HG03575 (cell line): Measurements from ENCODE around the gene CCNT2.

Source experiments
- ATAC-seq: cut with Tn5 transposase; IDR thresholded peaks from one replicate; pipeline ENCODE4 v1.9.1; 2021; ENCODE audit not compliant: unreplicated experiment, insufficient number of reproducible peaks, low FRiP score; ENCODE audit errors: extremely low read depth

The CCNT2 gene

DNA sequence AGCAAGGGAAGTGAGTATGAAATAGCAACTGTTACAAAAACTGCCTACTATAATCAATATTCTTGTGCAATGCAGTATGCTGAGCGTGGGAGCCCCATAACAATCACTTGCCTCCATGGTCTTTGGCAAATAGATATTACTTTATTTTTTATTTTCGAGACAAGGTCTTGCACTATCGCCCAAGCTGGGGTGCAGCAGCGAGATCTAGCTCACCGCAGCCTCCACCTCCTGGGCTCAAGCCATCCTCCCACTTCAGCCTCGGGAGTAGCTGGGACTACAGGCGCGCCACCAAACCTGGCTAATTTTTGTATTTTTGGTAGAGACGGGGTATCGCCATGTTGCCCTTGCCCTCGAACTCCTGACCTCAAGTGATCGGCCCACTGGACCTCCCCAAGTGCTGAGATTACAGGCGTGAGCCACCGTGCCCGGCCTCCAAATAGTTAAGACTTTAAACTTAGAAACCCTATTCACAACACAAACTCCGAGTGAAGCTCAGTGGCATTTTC is 1.2 kb upstream of the CCNT2 start:
- no peak for ATAC-seq

- ATAC-seq = peak; percentile 48
Observed at GRCh38 chr2:134917888-134918525, 615 bp upstream of the CCNT2 start.

DNA sequence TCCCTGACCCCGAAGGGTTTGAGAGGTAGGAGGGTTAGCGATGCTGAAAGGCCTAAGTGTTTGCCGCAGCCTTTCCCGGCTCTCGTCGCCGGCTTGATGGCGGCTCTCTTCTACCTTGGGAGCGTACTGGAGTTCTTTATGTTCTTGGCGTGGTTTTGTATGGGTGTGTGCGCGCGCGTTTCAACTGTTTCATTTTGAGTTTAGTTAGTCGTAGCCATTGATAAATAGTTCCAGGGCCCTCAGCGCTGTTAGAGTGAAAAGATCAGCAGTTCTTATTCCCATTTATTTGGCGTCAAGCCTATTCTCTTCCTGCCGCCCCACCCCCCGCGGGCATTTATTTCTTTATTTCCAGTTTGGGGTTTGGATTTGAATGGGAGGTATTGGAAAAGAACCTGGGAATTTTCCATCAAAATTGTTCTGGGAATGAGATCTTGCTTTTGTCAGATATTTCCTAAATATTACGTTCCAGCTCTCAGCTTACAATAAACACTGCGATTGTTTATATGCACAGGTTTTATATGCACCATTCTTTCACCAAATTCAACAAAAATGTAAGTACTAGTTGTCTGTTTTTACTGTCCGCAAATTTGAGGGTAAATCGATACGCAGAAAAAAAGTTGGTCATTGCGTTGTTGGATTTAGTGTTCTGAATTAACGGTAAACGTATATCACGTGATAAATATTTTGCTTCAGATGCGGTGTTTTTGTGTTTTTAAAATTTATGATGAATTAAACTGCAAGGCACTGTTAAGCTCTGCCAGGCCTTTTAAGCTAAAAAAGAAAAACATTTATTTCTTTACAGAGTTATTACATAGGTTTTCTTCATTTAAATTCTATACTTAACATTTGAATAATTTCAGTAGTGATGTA is 954 bp downstream of the CCNT2 start:
- ATAC-seq = no peak

- ATAC-seq = no peak
Observed at GRCh38 chr2:134924912-134925311, 6.3 kb downstream of the CCNT2 start.

GRCh38 chr2:134926231-134926931 is 7.8 kb downstream of the CCNT2 start:
- no peak for ATAC-seq

DNA sequence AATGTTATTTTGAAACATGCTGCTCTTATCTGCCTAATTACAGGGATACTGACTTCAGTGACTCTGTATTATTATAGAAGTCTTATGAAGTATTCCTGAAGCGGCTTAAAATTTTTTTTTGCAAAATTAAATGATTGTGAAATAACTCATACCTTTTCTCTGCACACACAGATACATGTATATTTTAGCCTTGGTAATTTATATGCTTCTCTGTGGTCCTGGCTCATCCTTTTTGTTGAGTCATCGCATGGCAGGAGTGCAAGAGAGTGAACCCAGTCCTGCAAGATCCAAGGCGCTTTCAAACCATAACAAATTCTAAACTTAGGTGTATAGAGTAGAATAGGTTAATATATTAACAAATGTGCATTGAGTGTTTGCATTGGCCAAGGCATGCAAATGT is 8.6 kb downstream of the CCNT2 start:
- no peak for ATAC-seq

- ATAC-seq = no peak
Observed at GRCh38 chr2:134932864-134933526, 14.4 kb downstream of the CCNT2 start.

DNA sequence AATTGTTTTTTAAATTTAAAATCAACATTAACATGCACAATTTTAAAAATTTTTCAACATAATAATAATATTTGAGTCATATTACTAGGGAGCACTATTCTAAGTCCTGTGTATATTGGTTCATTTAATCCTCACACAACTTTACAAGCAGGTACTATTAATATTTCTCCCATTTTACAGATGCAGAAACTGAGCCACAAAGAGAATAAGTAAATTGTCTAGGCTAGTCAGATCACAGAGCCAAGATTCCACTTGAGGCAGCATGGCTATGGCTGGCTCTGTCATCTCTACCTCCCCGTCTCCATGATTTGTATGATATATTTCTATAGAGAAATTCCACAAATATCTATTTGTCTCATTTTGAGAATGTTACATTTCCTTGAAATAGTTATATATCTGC is 15.1 kb downstream of the CCNT2 start:
- no peak for ATAC-seq

DNA sequence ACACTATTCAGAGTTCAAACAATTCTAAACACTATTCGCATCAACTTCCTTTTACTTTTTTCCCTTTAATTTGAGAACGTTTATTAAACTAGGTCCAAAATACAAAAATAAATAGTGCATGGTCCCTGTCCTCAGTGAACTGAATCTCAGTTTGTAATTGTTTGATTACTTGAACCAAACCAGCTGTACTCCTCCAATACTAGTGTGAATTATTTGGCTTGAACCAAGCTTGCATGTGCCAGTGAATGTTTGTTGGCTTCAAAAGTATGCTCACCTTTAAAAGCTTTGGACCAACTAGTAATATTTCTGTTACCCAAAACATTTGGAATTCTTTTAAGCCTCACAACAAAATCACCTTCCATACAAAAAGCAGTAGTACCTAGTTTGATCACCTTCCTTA is 15.5 kb downstream of the CCNT2 start:
- no peak for ATAC-seq

DNA sequence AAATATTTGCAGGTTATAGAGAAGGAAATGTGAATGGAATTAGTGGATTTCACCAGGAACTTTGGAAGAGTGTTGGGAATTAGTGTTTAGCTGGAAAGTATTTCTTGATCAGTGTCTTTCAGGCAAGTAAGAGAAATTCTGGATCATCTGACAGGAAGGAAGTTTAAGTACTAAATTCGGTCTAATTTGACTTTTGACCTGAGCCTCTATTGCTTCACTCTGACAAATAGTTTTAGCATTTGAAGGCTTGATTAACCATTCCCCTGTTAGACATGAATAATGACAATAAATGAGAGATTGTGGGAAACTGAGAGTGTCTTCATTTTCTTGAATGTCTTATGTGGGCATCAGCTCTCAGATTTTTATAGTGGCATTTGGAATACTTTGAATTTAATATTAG is 16.0 kb downstream of the CCNT2 start:
- no peak for ATAC-seq

- ATAC-seq = no peak
Observed at GRCh38 chr2:134936691-134937090, 18.1 kb downstream of the CCNT2 start.

DNA sequence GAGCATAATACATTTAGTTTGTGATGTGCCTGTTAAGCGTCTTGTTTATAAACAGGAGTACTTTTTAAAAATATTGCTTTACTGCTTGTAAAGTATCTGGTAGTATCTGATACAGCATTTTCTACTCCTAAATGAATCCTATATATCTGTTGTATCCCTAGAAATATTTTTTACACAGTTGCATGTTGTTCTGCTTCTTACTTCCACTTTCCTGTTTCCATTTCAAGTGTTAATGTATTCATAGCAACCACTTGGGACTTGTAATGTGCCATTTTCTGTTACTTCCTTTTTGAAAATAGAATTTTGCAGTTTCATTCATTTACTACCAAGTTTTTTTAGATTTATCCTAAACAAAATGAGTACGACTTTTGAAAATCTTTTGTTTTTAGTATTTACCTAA is 24.9 kb downstream of the CCNT2 start:
- no peak for ATAC-seq

DNA sequence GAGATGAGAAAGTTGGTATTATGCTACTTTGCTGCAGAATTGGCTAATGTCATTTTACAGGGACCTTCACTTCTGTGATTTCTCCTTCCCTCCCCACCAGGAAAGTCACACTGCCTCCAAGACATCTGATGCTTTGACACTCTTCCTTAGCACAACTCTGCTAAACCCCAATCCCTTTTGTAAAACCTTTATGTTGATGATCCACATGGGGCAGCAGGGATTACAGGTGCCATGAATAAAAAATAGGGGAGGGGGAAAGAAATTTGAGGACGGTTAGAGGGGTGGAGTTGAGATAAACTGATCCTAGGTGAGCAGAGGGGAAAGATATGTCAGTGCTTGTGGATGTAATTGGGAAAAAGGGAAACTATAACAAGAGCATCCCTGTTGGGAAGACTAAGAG is 26.4 kb downstream of the CCNT2 start:
- ATAC-seq = no peak

- no peak for ATAC-seq
Observed at GRCh38 chr2:134946073-134946472, 27.5 kb downstream of the CCNT2 start.

DNA sequence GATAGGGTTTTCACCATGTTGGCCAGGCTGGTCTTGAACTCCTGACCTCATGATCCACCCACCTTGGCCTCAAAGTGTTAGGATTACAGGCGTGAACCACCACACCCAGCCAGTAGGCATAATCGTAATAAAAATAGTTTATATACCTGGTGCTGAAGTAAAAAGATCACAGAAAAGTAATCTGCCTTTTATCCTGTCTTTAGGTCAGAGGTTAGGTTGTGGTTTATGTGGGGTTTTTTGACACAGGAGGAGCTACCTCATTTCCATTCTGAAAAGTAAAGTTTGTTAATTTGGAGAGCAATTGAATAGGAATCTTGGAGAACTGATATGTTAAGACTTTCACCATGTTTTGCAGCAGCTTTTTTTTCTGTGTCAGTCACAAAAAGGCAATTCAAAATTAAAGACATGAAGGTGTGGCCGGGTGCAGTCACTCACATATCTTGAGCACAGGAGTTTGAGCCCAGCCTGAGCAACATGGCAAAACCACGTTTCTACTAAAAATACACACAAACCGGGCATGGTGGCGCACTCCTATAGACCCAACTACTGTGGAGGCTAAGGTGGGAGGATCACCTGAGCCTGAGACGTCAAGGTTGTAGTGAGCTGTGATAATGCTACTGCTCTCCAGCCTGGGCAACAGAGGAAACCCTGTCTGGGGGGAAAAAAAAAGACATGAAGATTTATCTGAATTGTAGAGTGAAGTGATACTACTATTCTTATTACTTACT is 31.5 kb downstream of the CCNT2 start:
- no peak for ATAC-seq

DNA sequence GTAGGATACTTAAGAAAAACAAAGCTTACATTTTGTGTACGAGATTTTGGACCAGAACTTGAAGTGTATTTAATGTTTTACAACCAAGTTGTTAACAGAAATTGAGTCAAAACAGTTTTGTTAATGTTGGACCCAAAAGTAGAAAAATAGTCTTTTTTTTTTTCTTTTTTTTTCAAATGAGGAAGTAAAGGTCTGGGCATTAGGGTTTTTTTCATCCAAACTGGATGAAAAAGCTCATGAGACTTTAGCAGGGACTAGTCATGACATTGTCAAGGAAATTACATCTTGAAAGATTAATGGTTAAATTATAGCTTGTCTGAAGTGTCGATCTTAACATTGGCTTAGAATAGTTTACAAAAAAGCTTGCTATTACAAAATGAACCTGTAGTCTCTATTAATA is 32.3 kb downstream of the CCNT2 start:
- no peak for ATAC-seq

DNA sequence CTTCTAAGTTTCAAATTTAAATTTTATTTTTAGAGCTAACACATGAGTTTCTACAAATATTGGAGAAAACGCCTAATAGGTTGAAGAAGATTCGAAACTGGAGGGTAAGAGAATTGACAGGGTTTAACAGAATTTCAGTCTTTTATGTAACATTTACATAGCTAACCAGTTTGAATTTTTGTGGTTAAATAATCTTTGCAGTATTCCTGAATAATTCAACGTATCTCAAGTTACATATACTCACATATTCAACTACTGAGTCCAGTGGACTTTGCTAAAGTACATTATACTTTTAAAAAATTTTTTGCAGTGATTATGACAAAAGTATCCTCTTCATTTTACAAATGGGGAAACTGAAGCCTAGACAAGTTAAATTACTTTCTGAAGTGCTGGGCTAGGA is 34.0 kb downstream of the CCNT2 start:
- ATAC-seq = no peak

DNA sequence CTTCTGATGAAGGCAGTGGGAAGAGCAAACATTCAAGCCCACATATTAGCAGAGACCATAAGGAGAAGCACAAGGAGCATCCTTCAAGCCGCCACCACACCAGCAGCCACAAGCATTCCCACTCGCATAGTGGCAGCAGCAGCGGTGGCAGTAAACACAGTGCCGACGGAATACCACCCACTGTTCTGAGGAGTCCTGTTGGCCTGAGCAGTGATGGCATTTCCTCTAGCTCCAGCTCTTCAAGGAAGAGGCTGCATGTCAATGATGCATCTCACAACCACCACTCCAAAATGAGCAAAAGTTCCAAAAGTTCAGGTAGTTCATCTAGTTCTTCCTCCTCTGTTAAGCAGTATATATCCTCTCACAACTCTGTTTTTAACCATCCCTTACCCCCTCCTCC is 35.4 kb downstream of the CCNT2 start:
- no peak for ATAC-seq

DNA sequence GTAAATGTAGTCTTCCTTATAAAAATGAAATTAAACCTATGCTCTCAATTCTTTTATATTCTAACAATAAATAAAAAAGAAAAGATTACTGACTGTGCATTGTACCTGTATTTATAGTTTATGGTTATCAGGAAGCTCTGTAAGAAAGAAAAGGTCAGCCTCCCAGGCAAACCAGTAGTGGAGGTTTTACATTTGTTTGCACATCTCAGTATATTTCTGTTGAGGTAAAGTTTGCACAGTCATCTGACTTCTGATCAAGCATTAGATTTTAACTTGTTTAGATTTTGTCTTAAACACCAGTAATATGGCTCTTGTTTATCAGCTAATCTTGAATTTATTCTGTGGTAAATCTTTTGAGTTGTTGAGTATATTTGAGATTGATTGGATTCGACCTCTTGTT is 37.1 kb downstream of the CCNT2 start:
- ATAC-seq = no peak
